ENCODE data around the gene PEPD. TPM values are rescaled to one million over a fixed set of nuclear protein-coding genes. Genes with fewer than 3 reads are reported as not detected.

The PEPD gene
- total RNA-seq, 4 donors from 2014 or later, result 116 to 1,166 (median 748) TPM

- TF ChIP-seq POLR2A (IDR thresholded peaks at IDR 0.05), result no peak
- TF ChIP-seq, protein P1, sequence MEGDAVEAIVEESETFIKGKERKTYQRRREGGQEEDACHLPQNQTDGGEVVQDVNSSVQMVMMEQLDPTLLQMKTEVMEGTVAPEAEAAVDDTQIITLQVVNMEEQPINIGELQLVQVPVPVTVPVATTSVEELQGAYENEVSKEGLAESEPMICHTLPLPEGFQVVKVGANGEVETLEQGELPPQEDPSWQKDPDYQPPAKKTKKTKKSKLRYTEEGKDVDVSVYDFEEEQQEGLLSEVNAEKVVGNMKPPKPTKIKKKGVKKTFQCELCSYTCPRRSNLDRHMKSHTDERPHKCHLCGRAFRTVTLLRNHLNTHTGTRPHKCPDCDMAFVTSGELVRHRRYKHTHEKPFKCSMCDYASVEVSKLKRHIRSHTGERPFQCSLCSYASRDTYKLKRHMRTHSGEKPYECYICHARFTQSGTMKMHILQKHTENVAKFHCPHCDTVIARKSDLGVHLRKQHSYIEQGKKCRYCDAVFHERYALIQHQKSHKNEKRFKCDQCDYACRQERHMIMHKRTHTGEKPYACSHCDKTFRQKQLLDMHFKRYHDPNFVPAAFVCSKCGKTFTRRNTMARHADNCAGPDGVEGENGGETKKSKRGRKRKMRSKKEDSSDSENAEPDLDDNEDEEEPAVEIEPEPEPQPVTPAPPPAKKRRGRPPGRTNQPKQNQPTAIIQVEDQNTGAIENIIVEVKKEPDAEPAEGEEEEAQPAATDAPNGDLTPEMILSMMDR (IDR thresholded peaks at IDR 0.05), result no peak
- Histone ChIP-seq H3K36me3 (no peaks in the 10 kb centered on the region), H3K27ac (no peak overlapping the region), H3K9me3 (no peaks in the 10 kb centered on the region), H3K4me1 (no peaks in the 10 kb centered on the region), H3K27me3 (no peaks in the 10 kb centered on the region), H3K4me3 (no peak overlapping the region)
- no peak for DNase-seq
Measured at GRCh38 chr19:33545217-33545981, 23.8 kb upstream of the PEPD start.

GRCh38 chr19:33535226-33535625, 13.6 kb upstream of the PEPD start:
- no peaks in the 10 kb centered on the region for H3K27me3 ChIP-seq
- no peaks in the 10 kb centered on the region for H3K4me1 ChIP-seq
- no peaks in the 10 kb centered on the region for H3K9me3 ChIP-seq
- H3K36me3 ChIP-seq, result no peaks in the 10 kb centered on the region
- H3K27ac ChIP-seq, result no peak overlapping the region
- H3K4me3 ChIP-seq, result no peak overlapping the region
- TF ChIP-seq, protein P1 (IDR thresholded peaks at IDR 0.05), result no peak
- no peak for TF ChIP-seq POLR2A (IDR thresholded peaks at IDR 0.05)
- no peak for DNase-seq

DNA sequence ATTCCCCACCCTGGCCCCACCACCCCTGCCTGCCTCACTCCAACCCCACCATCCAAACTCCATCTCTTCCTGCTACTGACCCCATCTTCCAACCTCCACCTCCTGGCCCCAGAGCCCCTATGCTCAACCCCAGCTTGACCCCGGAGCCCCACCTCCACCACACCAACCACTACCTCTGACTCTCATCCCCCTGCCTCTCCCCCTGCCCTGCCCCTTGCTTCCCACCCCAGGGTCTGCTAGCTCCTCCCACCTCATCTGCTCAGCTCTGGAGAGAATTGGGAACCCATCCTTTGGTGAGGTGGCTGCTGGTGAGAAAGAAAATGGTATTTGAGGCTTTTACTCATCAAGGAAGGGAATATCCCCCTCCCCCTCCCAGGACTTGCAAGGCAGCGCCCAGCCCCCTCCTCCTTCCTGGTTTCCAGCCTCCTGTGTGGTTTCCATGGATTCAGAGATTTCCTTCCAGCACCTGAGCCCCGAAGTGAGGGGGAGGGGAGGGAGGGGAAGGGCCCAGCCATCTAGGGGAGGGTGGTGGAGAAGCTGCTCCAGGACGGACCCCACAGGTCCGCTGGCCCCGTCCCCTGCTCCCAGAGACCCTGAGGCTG, 11.4 kb upstream of the PEPD start:
- no peak for DNase-seq
- no peak for TF ChIP-seq POLR2A (IDR thresholded peaks at IDR 0.05)
- TF ChIP-seq, protein P1 (IDR thresholded peaks at IDR 0.05), result no peak
- no peaks in the 10 kb centered on the region for H3K27me3 ChIP-seq

DNA sequence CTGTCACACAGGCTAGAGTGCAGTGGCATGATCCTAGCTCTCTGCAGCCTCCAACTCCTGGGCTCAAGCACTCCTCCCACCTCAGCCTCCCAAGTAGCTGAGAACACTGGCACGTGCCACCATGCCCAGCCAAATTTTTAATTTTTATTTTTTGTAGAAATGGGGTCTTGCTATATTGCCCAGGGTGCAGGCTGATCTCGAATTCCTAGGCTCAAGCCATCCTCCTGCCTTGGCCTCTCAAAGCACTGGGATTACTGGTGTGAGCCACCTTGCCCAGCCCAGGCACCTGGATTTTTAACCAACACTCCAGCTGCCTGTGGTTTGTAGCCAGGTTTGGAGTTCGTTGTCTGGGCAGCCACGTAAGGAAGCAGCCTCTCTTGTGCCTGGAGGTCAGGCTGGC, 9.3 kb upstream of the PEPD start:
- Histone ChIP-seq H3K4me3 (no peak overlapping the region), H3K27ac (no peak overlapping the region), H3K36me3 (no peaks in the 10 kb centered on the region), H3K27me3 (no peaks in the 10 kb centered on the region), H3K4me1 (no peaks in the 10 kb centered on the region), H3K9me3 (no peaks in the 10 kb centered on the region)
- TF ChIP-seq, protein P1 (IDR thresholded peaks at IDR 0.05), result no peak
- TF ChIP-seq POLR2A (IDR thresholded peaks at IDR 0.05), result no peak
- DNase-seq, result no peak

More for the DNA sequence above, 11.4 kb upstream of the PEPD start:
- Histone ChIP-seq H3K9me3 (no peaks in the 10 kb centered on the region), H3K4me3 (no peak overlapping the region), H3K36me3 (no peaks in the 10 kb centered on the region), H3K27ac (no peak overlapping the region), H3K4me1 (no peaks in the 10 kb centered on the region)

DNA sequence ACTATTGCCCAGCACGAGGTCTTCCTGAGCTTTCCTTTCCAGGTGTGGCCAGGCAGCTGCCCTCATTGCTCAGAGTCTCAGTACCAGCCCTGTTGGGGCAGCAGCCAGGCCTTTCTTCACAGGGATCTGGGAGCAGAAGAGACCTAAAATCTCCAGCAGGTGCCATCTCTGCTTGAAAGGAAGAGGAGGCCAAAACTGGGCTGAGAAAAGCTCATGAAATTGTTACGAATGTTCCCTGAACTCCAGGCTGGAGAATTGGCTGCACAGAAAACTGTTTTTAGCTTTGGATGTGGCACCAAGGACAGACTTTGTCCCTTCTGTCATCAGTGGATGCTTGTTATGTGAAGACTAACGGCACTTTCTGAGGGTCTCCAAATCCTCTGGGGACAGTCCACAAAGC, 8.7 kb upstream of the PEPD start:
- no peaks in the 10 kb centered on the region for H3K27me3 ChIP-seq
- no peaks in the 10 kb centered on the region for H3K4me1 ChIP-seq
- no peak overlapping the region for H3K27ac ChIP-seq
- H3K36me3 ChIP-seq, result no peaks in the 10 kb centered on the region
- H3K4me3 ChIP-seq, result no peak overlapping the region
- no peak for TF ChIP-seq POLR2A (IDR thresholded peaks at IDR 0.05)
- TF ChIP-seq, protein P1 (IDR thresholded peaks at IDR 0.05), result no peak
- H3K9me3 ChIP-seq, result no peaks in the 10 kb centered on the region
- DNase-seq, result no peak

Data from Peyer's patch (tissue), 4 donors.